A673 (cell line): Measurements from ENCODE around the gene AFAP1.

Experiments
- EZH2 ChIP-seq: fragments of 200-600 bp; sonication (generic); IDR thresholded peaks from 2 replicates; pipeline ENCODE4 v1.6.1; 2017; ENCODE audit warnings: borderline replicate concordance, low read depth, mild to moderate bottlenecking, mixed read lengths, antibody characterized with exemption, low read length; ENCODE audit not compliant: poor library complexity, severe bottlenecking
- TF ChIP-seq, protein P1 (sequence below): fragments of 300-800, 200-600 bp; sonication (generic); conservative IDR thresholded peaks from 2 replicates; pipeline ENCODE4 v1.5.1; 2017; ENCODE audit warnings: low read depth, mild to moderate bottlenecking, antibody characterized with exemption, low read length, moderate library complexity, mixed read lengths

- TF ChIP-seq, protein P1, sequence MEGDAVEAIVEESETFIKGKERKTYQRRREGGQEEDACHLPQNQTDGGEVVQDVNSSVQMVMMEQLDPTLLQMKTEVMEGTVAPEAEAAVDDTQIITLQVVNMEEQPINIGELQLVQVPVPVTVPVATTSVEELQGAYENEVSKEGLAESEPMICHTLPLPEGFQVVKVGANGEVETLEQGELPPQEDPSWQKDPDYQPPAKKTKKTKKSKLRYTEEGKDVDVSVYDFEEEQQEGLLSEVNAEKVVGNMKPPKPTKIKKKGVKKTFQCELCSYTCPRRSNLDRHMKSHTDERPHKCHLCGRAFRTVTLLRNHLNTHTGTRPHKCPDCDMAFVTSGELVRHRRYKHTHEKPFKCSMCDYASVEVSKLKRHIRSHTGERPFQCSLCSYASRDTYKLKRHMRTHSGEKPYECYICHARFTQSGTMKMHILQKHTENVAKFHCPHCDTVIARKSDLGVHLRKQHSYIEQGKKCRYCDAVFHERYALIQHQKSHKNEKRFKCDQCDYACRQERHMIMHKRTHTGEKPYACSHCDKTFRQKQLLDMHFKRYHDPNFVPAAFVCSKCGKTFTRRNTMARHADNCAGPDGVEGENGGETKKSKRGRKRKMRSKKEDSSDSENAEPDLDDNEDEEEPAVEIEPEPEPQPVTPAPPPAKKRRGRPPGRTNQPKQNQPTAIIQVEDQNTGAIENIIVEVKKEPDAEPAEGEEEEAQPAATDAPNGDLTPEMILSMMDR = no peak
- no peak for TF ChIP-seq EZH2
Measured at GRCh38 chr4:7772711-7773385, 166.8 kb downstream of the AFAP1 start.
